Measurements from ENCODE around the gene GTF3C5.
"Not testable (repeated sequence)": the region's sequence is repeated elsewhere in the genome, so short reads cannot be mapped to it uniquely, and the experiment has no call there.

- TF ChIP-seq, protein P1, sequence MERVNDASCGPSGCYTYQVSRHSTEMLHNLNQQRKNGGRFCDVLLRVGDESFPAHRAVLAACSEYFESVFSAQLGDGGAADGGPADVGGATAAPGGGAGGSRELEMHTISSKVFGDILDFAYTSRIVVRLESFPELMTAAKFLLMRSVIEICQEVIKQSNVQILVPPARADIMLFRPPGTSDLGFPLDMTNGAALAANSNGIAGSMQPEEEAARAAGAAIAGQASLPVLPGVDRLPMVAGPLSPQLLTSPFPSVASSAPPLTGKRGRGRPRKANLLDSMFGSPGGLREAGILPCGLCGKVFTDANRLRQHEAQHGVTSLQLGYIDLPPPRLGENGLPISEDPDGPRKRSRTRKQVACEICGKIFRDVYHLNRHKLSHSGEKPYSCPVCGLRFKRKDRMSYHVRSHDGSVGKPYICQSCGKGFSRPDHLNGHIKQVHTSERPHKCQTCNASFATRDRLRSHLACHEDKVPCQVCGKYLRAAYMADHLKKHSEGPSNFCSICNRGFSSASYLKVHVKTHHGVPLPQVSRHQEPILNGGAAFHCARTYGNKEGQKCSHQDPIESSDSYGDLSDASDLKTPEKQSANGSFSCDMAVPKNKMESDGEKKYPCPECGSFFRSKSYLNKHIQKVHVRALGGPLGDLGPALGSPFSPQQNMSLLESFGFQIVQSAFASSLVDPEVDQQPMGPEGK (CRISPR knock-in tag; IDR thresholded peaks at IDR 0.05; ENCODE audit: borderline replicate concordance), result not testable (repeated sequence)
- not testable (repeated sequence) for TF ChIP-seq ISL1 (CRISPR knock-in tag; IDR thresholded peaks at IDR 0.05); ZNF565 (CRISPR knock-in tag; conservative IDR thresholded peaks at IDR 0.05; ENCODE audit: low read depth); CSDC2 (CRISPR knock-in tag; IDR thresholded peaks at IDR 0.05); CSRNP3 (CRISPR knock-in tag; IDR thresholded peaks at IDR 0.05); ZFP3 (CRISPR knock-in tag; IDR thresholded peaks at IDR 0.05); ZNF8 (CRISPR knock-in tag; IDR thresholded peaks at IDR 0.05); RARB (CRISPR knock-in tag; IDR thresholded peaks at IDR 0.05); GLIS3 (CRISPR knock-in tag; IDR thresholded peaks at IDR 0.05)
- TF ChIP-seq, protein P2, sequence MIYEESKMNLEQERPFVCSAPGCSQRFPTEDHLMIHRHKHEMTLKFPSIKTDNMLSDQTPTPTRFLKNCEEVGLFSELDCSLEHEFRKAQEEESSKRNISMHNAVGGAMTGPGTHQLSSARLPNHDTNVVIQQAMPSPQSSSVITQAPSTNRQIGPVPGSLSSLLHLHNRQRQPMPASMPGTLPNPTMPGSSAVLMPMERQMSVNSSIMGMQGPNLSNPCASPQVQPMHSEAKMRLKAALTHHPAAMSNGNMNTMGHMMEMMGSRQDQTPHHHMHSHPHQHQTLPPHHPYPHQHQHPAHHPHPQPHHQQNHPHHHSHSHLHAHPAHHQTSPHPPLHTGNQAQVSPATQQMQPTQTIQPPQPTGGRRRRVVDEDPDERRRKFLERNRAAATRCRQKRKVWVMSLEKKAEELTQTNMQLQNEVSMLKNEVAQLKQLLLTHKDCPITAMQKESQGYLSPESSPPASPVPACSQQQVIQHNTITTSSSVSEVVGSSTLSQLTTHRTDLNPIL (CRISPR knock-in tag; IDR thresholded peaks at IDR 0.05; ENCODE audit: low read depth), result not testable (repeated sequence)
These were observed 50.3 kb downstream of the GTF3C5 start for GRCh38 chr9:133080786-133081779.

All from SK-N-SH treated with all-trans-retinoic acid at 6 μM for 48 hours (cell line).